T47D (cell line): ENCODE measurements around the gene RETN.
"Not testable (repeated sequence)": the region's sequence is repeated elsewhere in the genome, so short reads cannot be mapped to it uniquely, and the experiment has no call there.

Source experiments
- DNase-seq, 2 experiments: peaks; one replicate each; pipeline versions ENCODE4 v3.0.0 to v3.0.0-alpha.2; 2011 to 2012; ENCODE audit warnings: low read depth in 1 of 2, low spot score in 1 of 2
- JUND ChIP-seq: IDR thresholded peaks from 2 replicates; pipeline ENCODE4 v1.6.1; 2012; ENCODE audit warnings: low read depth
- in situ Hi-C: cut with HindIII; loops from 2 replicates; pipeline ENCODE4 v1.10.0; 2016; ENCODE audit warnings: low sequenced_read_pairs, low pct_unique_long_range_greater_than_20kb

Gene RETN

GRCh38 chr19:7642295-7643030, 26.4 kb upstream of the RETN start:
- no peak for DNase-seq
- in situ Hi-C loops = no loop called here
- TF ChIP-seq JUND = no peak

- DNase-seq = no peak
- no peak for TF ChIP-seq JUND
- in situ Hi-C loops = no loop called here
These were observed 25.8 kb upstream of the RETN start for GRCh38 chr19:7643031-7643415.

- in situ Hi-C loops = not testable (repeated sequence)
- DNase-seq = peak; percentile 24 to 95
These were observed 25.0 kb upstream of the RETN start for GRCh38 chr19:7643629-7644549.

GRCh38 chr19:7644550-7644877, 24.3 kb upstream of the RETN start:
- DNase-seq = no peak
- in situ Hi-C loops = no loop called here
- no peak for TF ChIP-seq JUND

- in situ Hi-C loops = no loop called here
- TF ChIP-seq JUND = no peak
- no peak for DNase-seq
These were observed 23.7 kb upstream of the RETN start for GRCh38 chr19:7645163-7645562.

- no peak for DNase-seq
- no peak for TF ChIP-seq JUND
- in situ Hi-C loops = no loop called here
These were observed 23.0 kb upstream of the RETN start for GRCh38 chr19:7645656-7646425.

- DNase-seq = no peak
- TF ChIP-seq JUND = no peak
- in situ Hi-C loops = no loop called here
These were observed 22.5 kb upstream of the RETN start for GRCh38 chr19:7646426-7646700.

GRCh38 chr19:7647156-7647555, 21.7 kb upstream of the RETN start:
- no peak for DNase-seq
- TF ChIP-seq JUND = no peak
- in situ Hi-C loops = no loop called here

GRCh38 chr19:7648265-7649014, 20.4 kb upstream of the RETN start:
- DNase-seq = no peak
- TF ChIP-seq JUND = no peak
- in situ Hi-C loops = no loop called here

GRCh38 chr19:7650148-7650547, 18.7 kb upstream of the RETN start:
- no peak for DNase-seq
- no peak for TF ChIP-seq JUND
- in situ Hi-C loops = no loop called here

- in situ Hi-C loops = no loop called here
- peak; percentile 44 to 93 for DNase-seq
These were observed 16.7 kb upstream of the RETN start for GRCh38 chr19:7652061-7652641.

GRCh38 chr19:7654401-7654800, 14.4 kb upstream of the RETN start:
- in situ Hi-C loops = no loop called here
- DNase-seq = no peak
- TF ChIP-seq JUND = no peak

More at GRCh38 chr19:7652061-7652641, 16.7 kb upstream of the RETN start:
- no peak for TF ChIP-seq JUND
